ENCODE data around the gene SEC24D.

Gene SEC24D

DNA sequence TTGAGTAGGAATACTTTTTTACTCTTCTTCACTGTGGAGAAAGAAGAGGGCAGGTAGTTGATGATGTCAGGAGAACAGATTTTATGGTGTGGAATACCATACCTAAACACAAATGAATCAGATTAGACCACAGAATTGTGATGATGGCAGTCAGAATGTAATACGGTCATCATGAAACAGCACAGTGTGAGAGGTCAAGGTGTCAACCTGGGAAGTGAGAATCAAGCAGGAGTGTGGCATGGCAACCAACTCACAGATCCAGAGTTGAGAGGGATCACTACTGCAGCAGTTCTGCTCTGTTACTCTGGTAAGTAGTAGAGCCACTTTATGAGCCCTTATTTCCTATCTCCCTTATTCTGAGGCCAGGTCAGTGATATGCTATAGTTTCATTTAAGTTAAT lies 123.1 kb downstream of the SEC24D start:
- DNase-seq = no peak

GRCh38 chr4:118711052-118711451 lies 124.9 kb downstream of the SEC24D start:
- DNase-seq = no peak

DNA sequence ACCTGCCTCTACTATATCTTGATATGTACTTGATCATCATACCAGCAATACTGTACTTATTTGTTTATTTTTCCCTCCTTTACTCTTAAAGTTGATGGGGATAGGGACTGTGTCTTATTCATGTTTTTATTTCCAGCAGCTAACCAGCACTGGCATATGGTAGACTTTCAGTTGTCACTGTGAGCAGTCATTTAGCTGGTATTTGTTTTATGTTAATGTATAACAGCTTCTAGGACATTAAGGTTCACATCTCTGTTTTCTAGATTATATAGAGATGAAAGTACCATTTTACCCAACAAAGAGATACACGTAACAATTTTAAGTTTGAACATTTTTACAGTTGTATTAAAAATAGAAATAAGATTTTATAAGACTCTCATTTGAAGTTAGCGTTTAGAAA lies 132.8 kb downstream of the SEC24D start:
- no peak for DNase-seq

DNA sequence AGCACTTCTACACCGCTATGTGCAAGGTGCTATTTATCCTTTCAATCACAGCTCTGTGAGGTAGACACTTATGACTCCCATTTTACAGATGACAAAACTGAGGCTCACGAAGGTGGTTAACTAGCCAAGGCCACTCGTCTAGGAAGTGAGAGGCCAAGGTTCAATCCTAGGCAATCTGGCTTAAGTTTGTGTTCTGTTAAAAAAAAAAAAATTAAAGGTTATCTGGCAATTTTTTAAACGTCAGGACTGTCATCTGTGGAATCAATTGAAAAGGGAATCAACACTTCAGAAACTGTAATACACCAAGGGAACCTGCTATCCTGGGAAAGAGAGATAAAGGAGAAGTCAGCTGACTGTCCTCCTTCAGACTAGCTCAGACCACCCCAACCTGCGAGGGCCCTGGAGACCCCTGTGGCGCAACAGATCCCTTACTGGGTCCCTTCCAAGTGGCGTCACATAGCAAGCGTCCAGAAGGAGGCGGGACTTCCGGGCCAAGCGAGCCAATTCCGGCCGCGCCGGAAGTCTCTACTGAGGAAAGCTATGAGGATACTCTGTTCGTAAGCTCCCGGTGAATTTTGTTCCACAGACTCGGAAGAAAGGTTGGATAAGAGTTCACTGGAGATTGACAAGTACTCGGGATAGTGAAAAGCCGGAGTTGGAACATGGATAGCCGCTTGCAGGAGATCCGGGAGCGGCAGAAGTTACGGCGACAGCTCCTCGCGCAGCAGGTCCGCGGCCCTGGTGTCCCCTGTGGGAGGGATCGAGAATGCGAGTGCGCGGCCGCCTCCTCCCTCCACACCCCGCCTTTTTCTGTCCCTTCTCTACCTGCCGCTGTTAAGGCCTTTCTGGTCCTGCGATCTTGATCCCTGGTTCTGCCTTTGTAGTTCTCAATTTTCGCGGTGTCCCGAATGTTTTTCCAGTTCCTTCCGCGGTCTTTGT lies 150.8 kb downstream of the SEC24D start, which contains the start of gene METTL14:
METTL14 (plus strand) TSS at position 520 of the 939 bp plus-strand sequence; CDS start at position 663, 143 bp downstream.
- peak; percentile 68 to 91 (median 76) for DNase-seq

GRCh38 chr4:118683513-118683912 lies 152.4 kb downstream of the SEC24D start:
- DNase-seq = no peak

DNA sequence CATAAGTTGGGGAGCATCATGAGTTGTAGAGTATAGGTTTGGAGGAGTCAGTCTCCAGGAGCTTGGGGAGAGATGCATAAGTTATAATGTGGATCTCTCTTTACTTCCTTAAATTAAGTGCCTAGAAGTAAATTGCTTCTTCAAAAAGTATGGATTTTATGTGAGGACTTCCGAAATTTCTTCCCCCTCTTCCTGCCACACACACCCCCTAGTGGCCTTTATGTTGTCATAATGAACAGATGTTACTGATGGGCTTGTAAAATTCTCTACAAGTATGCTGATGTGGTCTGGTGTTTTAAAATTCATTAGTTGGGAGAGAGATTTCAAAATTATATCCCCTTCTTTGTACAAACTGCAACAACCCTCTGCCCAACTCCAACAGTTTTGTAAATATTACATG lies 153.0 kb downstream of the SEC24D start:
- peak in 1 of 6 experiments; percentile 2 for DNase-seq

DNA sequence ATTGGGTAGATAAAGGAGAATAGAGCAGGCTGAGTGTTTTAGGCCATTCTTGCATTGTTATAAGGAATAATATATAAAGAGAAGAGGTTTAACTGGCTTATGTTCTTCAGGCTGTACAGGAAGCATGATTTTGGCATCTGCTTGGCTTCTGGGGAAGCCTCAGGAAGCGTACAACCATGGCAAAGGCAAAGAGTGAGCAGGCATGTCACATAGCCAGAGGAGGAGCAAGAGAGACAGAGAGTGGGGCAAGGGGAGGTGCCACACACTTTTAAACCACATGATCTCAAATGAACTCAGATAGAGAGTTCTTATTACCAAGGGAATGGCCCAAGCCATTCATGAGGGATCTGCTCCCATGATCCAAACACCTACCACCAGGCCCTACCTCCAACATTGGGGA lies 155.1 kb downstream of the SEC24D start:
- no peak for DNase-seq

GRCh38 chr4:118676128-118676527 lies 159.8 kb downstream of the SEC24D start:
- DNase-seq = no peak

All from stimulated activated naive CD4-positive, alpha-beta T cell (primary cell).